H7 (cell line): ENCODE data around the gene RAPGEF4. TPM values are rescaled to one million over a fixed set of nuclear protein-coding genes. Genes with fewer than 3 reads are reported as not detected.
A peak's percentile ranks its signal among the peaks of the same experiment; 100 is the strongest.

ENCODE experiments used
- DNase-seq: peaks from one replicate; pipeline ENCODE4 v3.0.0; 2012
- H3K27me3 ChIP-seq: 2 replicates; pipeline ENCODE4 v1.6.0; 2011; ENCODE audit warnings: mild to moderate bottlenecking, low read length; ENCODE audit not compliant: control insufficient read depth, insufficient read depth
- H3K36me3 ChIP-seq: replicated peaks from 2 replicates; pipeline ENCODE4 v1.5.1; 2011; ENCODE audit warnings: low read length; ENCODE audit not compliant: control insufficient read depth, insufficient read depth
- H3K4me3 ChIP-seq: 2 replicates; pipeline ENCODE4 v1.5.1; 2011; ENCODE audit warnings: low read depth, mild to moderate bottlenecking, control low read depth, low read length, moderate library complexity; ENCODE audit not compliant: insufficient read depth
- total RNA-seq: library from RNA; depleted of rRNA; stranded (reverse); fragments of >200 nt; shearing (Covaris generic); gene quantifications from 2 replicates; pipeline ENCODE4 v1.2.3, GENCODE V29; 2014

Gene RAPGEF4
- total RNA-seq, 1 experiment from 2014 or later = 0.69 TPM

DNA sequence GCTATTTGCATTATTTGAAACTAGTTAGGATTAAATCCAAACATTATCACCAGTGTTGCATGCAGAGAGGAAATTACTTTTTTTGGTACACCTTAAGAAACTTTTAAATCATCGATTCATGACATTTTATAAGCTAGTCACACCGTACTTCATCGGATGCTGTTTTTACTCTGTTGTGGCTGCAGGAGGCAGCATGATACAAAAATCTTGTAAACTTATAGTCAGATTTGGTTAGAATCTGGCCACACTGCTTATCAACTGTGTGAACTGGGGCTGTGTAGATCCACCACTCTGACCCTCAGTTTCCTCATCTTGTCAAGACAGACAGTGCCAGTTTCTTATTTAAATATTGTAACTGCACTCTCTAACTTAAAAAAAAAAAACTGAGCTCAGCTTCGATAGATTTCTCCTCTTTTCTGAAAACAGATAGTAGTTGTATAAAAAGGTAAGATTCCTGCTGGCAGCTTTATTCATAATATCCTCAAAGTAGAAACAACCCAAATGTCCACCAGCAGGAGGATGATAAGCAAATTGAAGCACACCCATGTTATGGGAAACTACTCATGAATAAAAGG lies 77.8 kb downstream of the RAPGEF4 start:
- H3K36me3 ChIP-seq = no peaks in the 10 kb centered on the region
- DNase-seq = no peak

DNA sequence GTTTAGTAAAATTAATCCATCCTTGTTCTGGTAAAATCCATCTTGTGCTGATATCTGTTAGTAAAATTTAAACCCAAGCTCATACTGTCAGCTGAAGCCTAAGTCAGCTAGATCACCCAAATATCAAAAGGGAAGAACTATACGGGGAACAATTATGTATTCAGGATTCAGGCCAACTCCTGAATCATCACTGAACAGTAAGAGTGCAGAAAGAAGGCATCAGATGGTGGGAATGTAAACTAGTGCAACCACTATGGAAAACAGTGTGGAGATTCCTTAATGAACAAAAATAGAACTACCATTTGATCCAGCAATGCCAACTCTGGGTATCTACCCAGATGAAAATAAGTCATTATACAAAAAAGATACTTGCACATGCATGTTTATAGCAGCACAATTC lies 81.8 kb downstream of the RAPGEF4 start:
- H3K27me3 ChIP-seq = no peaks in the 10 kb centered on the region
- no peak for DNase-seq
- no peaks in the 10 kb centered on the region for H3K36me3 ChIP-seq
- no peak overlapping the region for H3K4me3 ChIP-seq

More for the DNA sequence above, 77.8 kb downstream of the RAPGEF4 start:
- H3K27me3 ChIP-seq = no peaks in the 10 kb centered on the region
- no peak overlapping the region for H3K4me3 ChIP-seq

DNA sequence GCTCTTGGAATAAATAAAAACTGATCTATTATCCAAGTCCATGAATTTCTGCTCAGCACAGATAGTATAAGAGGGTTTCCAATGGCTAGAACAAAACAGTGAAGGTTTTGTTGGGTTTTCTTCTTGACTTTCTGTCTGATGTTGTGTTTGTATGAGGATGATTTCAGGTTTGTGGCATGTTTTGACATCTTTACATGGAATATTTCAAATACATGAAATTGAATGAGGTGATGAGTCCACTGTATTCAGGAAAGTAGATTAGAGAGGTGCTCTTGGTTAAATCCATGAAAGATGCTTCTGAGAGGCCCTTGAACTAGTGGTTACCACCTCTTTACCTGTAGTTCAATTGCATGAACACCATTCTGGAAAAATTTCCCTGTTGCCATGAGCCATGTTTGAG lies 84.3 kb downstream of the RAPGEF4 start:
- no peaks in the 10 kb centered on the region; the same call in 1 of the 2 replicates for H3K27me3 ChIP-seq
- no peak overlapping the region for H3K4me3 ChIP-seq
- no peaks in the 10 kb centered on the region for H3K36me3 ChIP-seq
- no peak for DNase-seq

DNA sequence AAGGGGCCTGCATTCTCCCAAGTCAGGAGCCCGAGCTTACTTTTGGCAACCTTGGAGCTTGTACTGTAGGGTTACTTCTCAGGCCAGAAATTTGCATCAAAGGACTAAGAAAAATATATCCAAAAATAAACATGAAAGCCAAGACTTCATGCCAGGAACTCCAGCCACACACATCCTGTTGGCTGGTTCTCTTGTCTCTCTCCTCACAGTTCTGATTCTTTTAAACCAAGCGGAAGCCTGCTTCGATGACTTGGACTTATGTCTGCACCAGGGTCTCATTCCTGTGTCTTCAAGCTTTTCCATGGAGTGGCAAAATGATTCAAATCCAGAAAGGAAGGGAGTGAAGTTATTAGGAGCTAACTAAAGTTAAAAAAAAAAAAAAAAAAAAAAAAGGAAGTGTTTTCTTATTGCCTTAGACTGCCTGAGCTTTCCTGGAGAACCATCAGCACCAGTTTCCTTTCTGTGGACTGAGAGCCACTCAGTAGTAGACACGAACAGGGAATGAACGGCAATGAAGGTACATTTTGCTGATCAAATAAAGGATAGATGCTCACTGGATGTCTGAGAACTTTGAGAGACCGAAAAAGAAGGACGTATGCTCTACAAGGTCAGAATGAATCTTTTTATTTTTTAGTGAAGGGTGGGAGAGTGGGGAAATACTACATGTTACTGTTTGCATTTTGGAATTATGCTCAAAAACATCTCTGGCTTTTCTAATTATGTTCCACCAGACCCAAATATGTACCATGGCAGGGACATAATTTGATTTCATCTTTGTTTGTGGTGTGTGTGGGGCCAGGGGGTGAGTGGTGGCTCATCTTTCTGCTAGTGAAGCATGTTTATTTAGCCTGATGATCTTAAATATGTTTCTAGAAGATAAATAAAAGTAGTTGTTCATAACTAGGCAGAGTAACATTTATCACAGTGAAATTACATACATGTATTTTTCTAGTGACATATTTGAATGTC lies 86.0 kb downstream of the RAPGEF4 start:
- Histone ChIP-seq H3K4me3 (no peak overlapping the region), H3K36me3 (no peaks in the 10 kb centered on the region), H3K27me3 (no peaks in the 10 kb centered on the region; the same call in 1 of the 2 replicates)
- no peak for DNase-seq

DNA sequence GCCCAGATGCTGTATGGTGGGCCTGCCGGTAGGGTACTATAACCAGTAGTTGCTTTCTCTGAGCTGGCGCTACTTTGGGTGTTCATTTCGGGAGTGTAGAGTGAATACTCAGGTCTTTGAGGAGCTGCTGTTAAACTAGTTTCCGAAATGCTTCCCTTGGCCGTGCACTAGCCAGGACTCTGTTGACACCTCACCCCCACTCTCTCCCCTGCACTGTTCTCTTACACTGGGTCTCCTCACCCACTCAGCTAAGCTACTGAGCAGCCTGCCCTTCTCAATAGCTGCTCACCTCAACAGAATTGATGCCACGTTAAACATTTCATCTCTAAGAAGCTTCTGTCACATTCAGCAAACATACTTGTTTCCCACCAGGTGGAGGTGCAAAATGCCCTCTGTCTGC lies 86.9 kb downstream of the RAPGEF4 start:
- Histone ChIP-seq H3K27me3 (no peaks in the 10 kb centered on the region; the same call in 1 of the 2 replicates), H3K36me3 (no peaks in the 10 kb centered on the region)

DNA sequence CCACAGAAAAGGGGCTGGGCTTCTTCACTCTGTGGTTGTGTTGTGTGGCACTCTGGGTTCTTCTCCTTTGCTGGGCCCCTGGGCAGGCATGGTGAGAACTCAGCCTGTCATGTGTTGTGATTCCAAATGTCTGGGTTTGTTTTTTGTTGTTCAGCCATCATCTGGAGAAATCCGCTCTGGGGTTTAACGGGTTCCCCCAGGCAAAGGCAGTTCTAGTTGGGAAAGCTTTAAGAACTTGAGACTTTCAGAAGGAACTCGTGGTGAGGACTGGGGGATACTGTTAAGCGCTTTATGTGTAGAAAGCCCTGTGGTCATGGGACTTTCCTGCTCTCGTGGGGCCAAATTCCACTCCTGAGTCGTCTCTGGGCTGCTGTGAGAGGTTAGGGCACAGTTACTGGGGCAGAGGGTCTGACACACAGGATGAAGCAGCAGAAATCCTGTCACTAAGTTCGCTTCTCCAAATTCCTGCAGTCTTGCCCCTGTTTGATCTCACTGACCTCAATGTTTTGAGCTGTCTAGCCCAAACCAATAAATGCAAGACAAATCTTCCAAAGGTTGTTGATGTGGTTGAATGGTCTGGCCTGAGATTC lies 87.7 kb downstream of the RAPGEF4 start:
- Histone ChIP-seq H3K4me3 (no peak overlapping the region), H3K27me3 (no peaks in the 10 kb centered on the region; the same call in 1 of the 2 replicates), H3K36me3 (no peaks in the 10 kb centered on the region)
- no peak for DNase-seq

More for the DNA sequence above, 86.9 kb downstream of the RAPGEF4 start:
- no peak overlapping the region for H3K4me3 ChIP-seq
- DNase-seq = no peak

DNA sequence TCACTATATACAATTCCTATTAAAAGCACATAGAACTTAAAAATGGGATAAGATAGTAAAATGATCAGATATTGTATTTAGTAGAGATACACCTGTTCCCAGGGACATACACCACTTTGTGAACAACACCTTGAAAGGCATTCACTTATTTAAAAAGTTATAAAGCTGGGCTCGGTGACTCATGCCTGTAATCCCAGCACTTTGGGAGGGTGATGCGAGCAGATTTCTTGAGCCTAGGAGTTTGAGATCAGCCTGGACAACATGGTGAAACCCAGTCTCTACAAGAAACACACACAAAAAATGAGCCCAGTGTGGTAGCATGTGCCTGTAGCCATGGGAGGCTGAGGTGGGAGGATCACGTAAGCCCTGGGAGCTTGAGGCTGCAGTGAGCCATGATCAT lies 90.9 kb downstream of the RAPGEF4 start:
- Histone ChIP-seq H3K36me3 (no peaks in the 10 kb centered on the region), H3K4me3 (no peak overlapping the region), H3K27me3 (no peaks in the 10 kb centered on the region; the same call in 1 of the 2 replicates)
- DNase-seq = no peak

DNA sequence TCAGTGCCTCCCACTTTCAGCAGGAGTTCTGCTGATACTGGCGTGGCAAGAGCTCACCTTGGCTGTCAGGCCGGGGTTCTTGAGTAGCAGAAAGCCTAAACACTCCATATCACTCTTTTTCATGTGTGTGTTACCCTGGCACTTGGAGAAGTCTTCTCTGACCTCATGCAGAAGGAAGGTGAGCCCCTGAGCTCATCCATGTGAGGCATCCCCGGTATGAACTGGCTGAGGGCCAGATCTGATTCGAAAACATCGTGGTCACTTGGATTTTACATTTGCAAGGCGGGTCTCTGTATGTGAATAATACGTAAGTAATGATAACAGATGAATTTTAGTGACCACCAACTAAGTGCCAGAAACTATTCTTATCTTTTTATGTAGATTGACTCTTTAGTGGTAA lies 93.6 kb downstream of the RAPGEF4 start:
- no peak for DNase-seq
- Histone ChIP-seq H3K27me3 (no peaks in the 10 kb centered on the region), H3K4me3 (no peak overlapping the region), H3K36me3 (no peaks in the 10 kb centered on the region)

DNA sequence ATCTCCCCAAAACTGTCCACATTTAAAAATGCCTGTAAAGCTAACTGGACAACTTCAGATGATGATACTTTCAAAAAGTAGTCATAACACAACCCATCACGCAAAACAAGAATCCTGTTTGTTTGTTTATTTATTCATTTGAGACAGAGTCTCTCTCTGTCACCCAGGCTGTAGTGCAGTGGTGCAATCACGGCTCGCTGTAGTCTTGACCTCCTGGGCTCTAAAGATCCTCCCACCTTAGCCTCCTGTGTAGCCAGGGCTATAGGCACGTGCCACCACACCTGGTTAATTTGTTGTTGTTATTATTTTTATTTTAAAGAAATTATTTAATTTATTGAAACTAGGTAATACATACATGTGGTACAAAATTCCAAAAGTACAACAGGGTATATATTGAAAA lies 94.8 kb downstream of the RAPGEF4 start:
- no peak for DNase-seq
- no peaks in the 10 kb centered on the region for H3K36me3 ChIP-seq
- no peak overlapping the region for H3K4me3 ChIP-seq
- no peaks in the 10 kb centered on the region for H3K27me3 ChIP-seq

DNA sequence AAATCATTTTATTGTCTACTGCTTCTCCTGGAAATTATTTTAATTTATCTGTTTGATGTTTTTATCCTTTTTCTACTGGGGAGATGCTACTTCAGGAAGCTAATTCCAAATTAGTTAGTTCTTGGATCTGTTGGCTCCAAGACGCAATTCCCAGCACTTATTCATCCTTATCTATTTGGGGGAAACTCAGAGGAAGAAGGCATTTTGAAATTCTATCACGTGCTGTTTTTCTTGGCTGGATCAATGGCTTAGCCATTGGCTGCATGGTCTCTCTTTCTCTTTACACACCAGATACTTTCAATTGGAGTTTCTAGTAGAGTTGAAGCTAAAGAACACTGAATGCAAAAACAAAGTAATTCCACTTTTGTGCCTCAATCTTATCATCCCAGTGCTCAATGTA lies 98.3 kb downstream of the RAPGEF4 start:
- Histone ChIP-seq H3K27me3 (no peaks in the 10 kb centered on the region), H3K4me3 (no peak overlapping the region), H3K36me3 (no peaks in the 10 kb centered on the region)
- no peak for DNase-seq

DNA sequence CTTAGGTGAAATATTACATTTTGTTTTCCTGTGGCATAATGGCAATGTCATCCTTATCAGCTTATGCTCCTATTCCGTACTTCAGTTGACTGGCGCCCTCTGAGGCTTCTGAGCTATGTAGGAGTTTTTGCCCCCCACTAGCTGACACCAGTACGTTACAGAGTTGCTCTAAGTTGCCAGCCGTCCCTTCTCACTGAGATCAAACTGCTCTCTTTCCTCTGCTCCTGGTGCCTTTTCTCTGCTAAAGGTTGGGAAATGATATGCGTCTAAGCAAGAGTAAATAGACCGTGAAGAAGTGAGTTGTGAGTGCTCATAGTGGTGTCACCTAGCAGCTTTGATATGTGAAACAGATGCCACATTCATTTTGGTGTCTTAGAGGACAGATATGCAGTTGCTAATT lies 99.2 kb downstream of the RAPGEF4 start:
- Histone ChIP-seq H3K27me3 (no peaks in the 10 kb centered on the region), H3K4me3 (no peak overlapping the region), H3K36me3 (no peaks in the 10 kb centered on the region)
- DNase-seq = peak; percentile 19

DNA sequence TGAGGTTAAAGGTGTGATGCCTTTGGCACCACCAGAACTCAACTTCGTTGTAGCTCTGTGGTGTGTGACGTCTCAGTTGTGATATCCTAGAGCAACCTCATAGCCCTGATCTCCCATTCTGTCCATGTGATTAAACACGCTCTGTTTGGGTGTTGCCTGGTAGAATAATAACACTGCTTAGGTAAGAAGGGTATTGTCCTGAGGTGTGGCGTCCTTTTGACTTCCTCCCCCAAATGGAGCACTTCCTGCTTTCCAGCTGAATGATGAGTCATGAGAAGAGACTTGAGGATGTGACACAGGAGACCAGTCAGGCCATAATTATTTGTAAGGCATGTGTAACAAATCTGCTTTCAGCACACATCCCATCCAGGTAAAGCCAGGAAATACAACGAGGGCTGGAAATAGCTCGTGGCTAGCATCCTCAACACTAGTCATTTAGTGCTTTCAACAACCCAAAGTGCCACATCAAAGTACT lies 100.7 kb downstream of the RAPGEF4 start:
- H3K27me3 ChIP-seq = no peaks in the 10 kb centered on the region
- H3K4me3 ChIP-seq = no peak overlapping the region
- DNase-seq = no peak
- H3K36me3 ChIP-seq = no peaks in the 10 kb centered on the region

DNA sequence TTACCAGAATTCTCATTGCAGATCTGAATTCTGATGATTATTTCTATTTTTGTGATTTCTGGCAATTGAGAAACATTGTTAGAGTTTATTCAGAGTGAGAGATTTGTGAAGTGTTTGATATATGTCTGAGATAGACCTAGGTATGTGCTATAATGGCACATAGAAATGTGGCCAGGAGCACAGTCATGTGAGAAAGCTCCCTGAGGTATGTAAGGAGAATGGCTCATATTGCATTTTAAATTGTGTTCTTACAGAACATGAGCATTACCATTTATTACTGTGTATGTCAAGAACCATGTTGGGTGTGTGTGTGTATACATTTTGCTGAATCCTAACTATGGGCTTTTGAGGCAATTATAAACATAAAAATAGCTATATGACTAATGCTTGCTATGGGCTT lies 101.2 kb downstream of the RAPGEF4 start:
- Histone ChIP-seq H3K27me3 (no peaks in the 10 kb centered on the region), H3K4me3 (no peak overlapping the region), H3K36me3 (no peaks in the 10 kb centered on the region)
- no peak for DNase-seq

DNA sequence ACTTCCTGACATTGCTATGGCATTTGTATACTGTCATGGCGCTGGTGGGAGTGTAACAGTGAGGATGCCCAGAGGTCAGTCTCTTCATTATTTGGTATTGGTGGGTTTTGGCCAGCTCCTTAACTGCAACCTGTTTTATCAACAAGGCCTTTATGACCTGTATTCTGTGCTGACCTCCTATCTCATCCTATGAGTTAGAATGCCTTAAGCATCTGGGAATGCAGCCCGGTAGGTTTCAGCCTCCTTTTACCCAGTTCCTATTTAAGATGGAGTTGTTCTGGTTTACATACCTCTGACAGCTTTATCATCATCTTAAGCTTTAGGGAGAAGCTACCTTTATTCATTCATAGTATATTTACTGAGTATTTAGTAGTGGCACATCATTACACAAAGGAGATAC lies 103.8 kb downstream of the RAPGEF4 start:
- no peak for DNase-seq
- no peaks in the 10 kb centered on the region for H3K27me3 ChIP-seq
- no peaks in the 10 kb centered on the region for H3K36me3 ChIP-seq
- H3K4me3 ChIP-seq = no peak overlapping the region
